ENCODE measurements around the gene CMIP. TPM values are rescaled to one million over a fixed set of nuclear protein-coding genes. Genes with fewer than 3 reads are reported as not detected.
"Not testable (repeated sequence)": the region's sequence is repeated elsewhere in the genome, so short reads cannot be mapped to it uniquely, and the experiment has no call there.

Gene CMIP
- total RNA-seq, 1 donor from 2014 or later: 46.6 TPM

DNA sequence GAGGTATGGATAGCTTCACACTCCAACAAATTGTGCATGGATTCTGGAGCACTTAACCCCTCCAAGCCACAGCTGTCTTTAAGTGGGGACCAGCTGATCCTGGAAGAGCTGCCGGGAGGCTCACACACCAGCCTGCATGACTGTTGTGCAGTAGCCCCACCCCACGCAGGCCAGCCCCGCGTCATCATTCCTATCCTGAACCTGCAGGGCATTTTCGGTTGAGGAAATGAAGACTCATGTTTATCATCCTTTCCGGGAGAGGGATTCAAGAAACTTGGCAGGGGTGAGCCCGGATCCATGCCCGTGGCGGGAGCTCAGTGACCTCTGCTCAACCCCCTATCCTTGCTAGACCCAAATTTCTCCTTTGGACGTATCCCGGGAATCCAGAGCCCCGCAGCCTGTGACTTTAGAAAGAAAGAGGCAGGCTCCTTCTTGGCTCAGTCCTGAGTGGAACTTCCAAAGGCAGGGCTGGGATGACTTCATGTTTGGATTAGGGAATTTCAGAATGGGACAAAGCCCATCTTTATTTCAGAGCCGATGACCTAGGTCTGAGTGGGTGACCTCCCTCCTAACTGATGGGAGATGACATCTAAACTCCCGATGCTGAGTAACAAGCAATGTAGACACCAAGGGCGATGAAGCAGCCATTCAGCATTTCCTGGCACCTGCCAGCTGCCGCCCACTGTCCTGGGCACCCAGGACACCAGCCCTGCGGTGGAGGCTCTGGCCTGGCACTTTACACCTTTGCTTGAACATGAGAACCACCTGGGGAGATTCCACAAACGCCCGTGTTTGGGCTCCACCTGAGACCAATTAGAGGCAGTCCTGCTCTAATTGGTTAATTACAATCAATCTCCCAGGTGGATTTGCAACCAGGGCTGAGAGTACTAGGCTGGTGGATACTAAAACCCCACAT is 43.3 kb upstream of the CMIP start:
- H3K4me1 Mint-ChIP-seq (ENCODE audit: unreplicated experiment): peaks cover 5% of the 10 kb centered on the region
- no peaks in the 10 kb centered on the region for H3K36me3 Mint-ChIP-seq
- DNase-seq (ENCODE audit: extremely low spot score, unreplicated experiment): no peak
- no peaks in the 10 kb centered on the region for H3K27me3 Mint-ChIP-seq
- no peak for TF ChIP-seq CTCF (conservative IDR thresholded peaks at IDR 0.05)
- H3K27ac Mint-ChIP-seq: peak overlapping the region; percentile 89
- H3K9me3 Mint-ChIP-seq: peaks cover 7% of the 10 kb centered on the region
- H3K4me3 Mint-ChIP-seq: peak overlapping the region; percentile 28

DNA sequence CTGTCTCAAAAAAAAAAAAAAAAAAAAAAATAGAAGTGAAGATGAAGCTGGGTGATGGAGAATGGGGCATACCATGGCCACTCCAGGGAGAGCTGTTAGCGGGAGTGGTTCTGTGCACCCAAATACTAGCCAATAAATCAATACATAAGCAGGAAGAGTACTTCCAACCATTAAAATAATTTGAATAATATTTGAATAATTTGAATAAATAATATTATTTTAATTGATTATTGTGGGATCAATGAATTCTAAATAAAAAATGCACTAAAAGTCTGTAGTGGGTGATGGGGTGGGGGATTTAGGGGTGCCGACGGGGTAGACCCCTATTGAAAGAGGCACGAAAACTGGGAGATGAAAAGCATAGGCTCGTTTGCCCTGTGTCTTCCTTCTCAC is 41.4 kb upstream of the CMIP start:
- Mint-ChIP-seq H3K27ac (peak overlapping the region; percentile 55), H3K27me3 (no peaks in the 10 kb centered on the region), H3K4me3 (no peak overlapping the region), H3K36me3 (no peaks in the 10 kb centered on the region), H3K4me1 (ENCODE audit: unreplicated experiment) (peaks cover 5% of the 10 kb centered on the region), H3K9me3 (peaks cover 7% of the 10 kb centered on the region)
- DNase-seq (ENCODE audit: extremely low spot score, unreplicated experiment): no peak
- no peak for TF ChIP-seq CTCF (conservative IDR thresholded peaks at IDR 0.05)

- H3K4me3 Mint-ChIP-seq: no peak overlapping the region
- H3K27ac Mint-ChIP-seq: peak overlapping the region; percentile 55
- peaks cover 5% of the 10 kb centered on the region for H3K4me1 Mint-ChIP-seq (ENCODE audit: unreplicated experiment)
These were observed 40.8 kb upstream of the CMIP start for GRCh38 chr16:81403601-81404391.

GRCh38 chr16:81405002-81405401 is 39.6 kb upstream of the CMIP start:
- not testable (repeated sequence) for DNase-seq (ENCODE audit: extremely low spot score, unreplicated experiment); H3K9me3 Mint-ChIP-seq; H3K4me3 Mint-ChIP-seq; H3K27me3 Mint-ChIP-seq; H3K36me3 Mint-ChIP-seq; H3K4me1 Mint-ChIP-seq (ENCODE audit: unreplicated experiment)
- peak overlapping the region; percentile 90 for H3K27ac Mint-ChIP-seq

More at GRCh38 chr16:81403601-81404391, 40.8 kb upstream of the CMIP start:
- DNase-seq (ENCODE audit: extremely low spot score, unreplicated experiment): peak; percentile 92
- TF ChIP-seq CTCF (conservative IDR thresholded peaks at IDR 0.05): peak; percentile 98
- H3K27me3 Mint-ChIP-seq: no peaks in the 10 kb centered on the region
- no peaks in the 10 kb centered on the region for H3K36me3 Mint-ChIP-seq
- peaks cover 7% of the 10 kb centered on the region for H3K9me3 Mint-ChIP-seq

GRCh38 chr16:81405702-81406113 is 38.9 kb upstream of the CMIP start:
- peak overlapping the region; percentile 90 for H3K27ac Mint-ChIP-seq
- peak; percentile 29 for TF ChIP-seq CTCF (conservative IDR thresholded peaks at IDR 0.05)
- H3K27me3 Mint-ChIP-seq: no peaks in the 10 kb centered on the region
- H3K4me1 Mint-ChIP-seq (ENCODE audit: unreplicated experiment): peaks cover 4% of the 10 kb centered on the region
- no peak overlapping the region for H3K4me3 Mint-ChIP-seq
- H3K36me3 Mint-ChIP-seq: no peaks in the 10 kb centered on the region
- H3K9me3 Mint-ChIP-seq: no peaks in the 10 kb centered on the region
- no peak for DNase-seq (ENCODE audit: extremely low spot score, unreplicated experiment)
